Right lobe of liver (tissue), 4 donors: Measurements from ENCODE around the gene LCN1.

Experiments
- POLR2A ChIP-seq: fragments of 450-650 bp; IDR thresholded peaks from one replicate; pipeline ENCODE4 v1.6.1; 2017; ENCODE audit warnings: antibody characterized with exemption, mild to moderate bottlenecking
- TF ChIP-seq, protein P1 (sequence below), 4 donors: fragments of 200-600 bp in 3 of 4; fragments of 450-650 bp in 1 of 4; IDR thresholded peaks; one replicate each; pipeline versions ENCODE4 v1.5.1 to v1.8.0; 2016 to 2022; ENCODE audit warnings: antibody characterized with exemption in 4 of 4, mild to moderate bottlenecking in 2 of 4
- donor health status: DM: no; HTN: no; CAD: no.
- donor health status: DM: no; HTN: no; CAD: no.
- donor health status: DM: no; HTN: yes; CAD: no.

DNA sequence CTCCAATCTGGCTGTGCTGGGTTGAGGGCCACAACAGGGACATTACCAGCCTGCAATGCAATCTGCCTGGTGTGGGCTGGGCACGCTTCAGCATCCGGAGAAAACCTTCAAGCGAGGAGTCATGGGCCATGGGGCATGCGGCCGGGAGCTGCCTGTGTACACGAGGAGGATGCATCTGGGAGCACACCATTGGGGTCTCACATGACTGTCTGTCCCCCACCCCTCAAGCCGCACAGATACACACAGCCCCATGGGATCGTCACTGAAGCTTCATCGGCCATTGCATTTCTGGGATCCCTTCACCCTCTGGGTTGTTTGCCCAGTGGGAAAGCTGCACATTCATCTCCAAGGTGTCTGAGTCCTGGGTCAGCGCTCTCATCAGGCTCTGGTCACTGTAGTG lies 9.9 kb downstream of the LCN1 start:
- TF ChIP-seq, protein P1, sequence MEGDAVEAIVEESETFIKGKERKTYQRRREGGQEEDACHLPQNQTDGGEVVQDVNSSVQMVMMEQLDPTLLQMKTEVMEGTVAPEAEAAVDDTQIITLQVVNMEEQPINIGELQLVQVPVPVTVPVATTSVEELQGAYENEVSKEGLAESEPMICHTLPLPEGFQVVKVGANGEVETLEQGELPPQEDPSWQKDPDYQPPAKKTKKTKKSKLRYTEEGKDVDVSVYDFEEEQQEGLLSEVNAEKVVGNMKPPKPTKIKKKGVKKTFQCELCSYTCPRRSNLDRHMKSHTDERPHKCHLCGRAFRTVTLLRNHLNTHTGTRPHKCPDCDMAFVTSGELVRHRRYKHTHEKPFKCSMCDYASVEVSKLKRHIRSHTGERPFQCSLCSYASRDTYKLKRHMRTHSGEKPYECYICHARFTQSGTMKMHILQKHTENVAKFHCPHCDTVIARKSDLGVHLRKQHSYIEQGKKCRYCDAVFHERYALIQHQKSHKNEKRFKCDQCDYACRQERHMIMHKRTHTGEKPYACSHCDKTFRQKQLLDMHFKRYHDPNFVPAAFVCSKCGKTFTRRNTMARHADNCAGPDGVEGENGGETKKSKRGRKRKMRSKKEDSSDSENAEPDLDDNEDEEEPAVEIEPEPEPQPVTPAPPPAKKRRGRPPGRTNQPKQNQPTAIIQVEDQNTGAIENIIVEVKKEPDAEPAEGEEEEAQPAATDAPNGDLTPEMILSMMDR (IDR thresholded peaks at IDR 0.05) = no peak
- TF ChIP-seq POLR2A = no peak
